RWPE1 (cell line): ENCODE data around the gene POMGNT1.

ENCODE experiments used
- CTCF ChIA-PET: fragments of 350-600 bp; sonication (Branson Sonifier 250); formaldehyde crosslinking; extraction: SDS; loops from one replicate; lab custom pipeline; 2021; lab: Yijun Ruan, JAX
- POLR2A ChIA-PET: fragments of 400-600 bp; formaldehyde crosslinking; extraction: SDS; loops from one replicate; lab custom pipeline; 2020; ENCODE audit warnings: antibody characterized with exemption; ENCODE audit not compliant: low non-redundant PET; lab: Yijun Ruan, JAX
- DNase-seq: peaks from one replicate; pipeline ENCODE4 v3.0.0; 2012; ENCODE audit warnings: low spot score
- H3K27ac ChIP-seq: fragments of 450-650 bp; 2 replicates; pipeline ENCODE4 v1.5.1; 2017
- CTCF ChIP-seq: fragments of 450-650 bp; conservative IDR thresholded peaks from 2 replicates; pipeline ENCODE4 v1.5.1; 2017; ENCODE audit warnings: low read depth, mild to moderate bottlenecking

Gene POMGNT1

GRCh38 chr1:46210561-46210960, 12.3 kb upstream of the POMGNT1 start:
- H3K27ac ChIP-seq: no peak overlapping the region
- ChIA-PET CTCF (interaction anchor here (0.9 to 1.0 kb wide), 2 partner anchors 13 to 322 kb away, joined by 3 read pairs; no protein-coding TSS in a partner anchor), POLR2A (no interaction called here)
- no peak for TF ChIP-seq CTCF
- DNase-seq: no peak

DNA sequence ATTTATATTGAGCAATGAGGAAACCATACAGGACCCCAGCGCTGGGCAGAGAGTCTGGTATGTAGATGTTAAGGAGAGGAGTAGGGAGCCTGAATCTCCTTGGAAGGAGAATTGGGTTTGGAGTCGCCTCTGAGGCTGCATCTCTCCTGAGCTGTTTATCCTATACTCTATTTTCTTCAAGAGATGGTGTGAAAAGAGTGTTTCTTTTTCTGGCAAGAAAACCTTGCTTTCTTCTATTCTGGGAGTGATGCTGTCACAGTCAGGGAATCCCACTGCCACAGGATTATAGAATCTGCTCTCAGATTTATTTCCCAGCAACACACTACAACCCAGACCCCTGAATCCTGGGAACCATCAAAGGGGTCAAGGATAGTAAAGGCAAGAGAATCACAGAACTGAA, 8.2 kb upstream of the POMGNT1 start:
- CTCF ChIA-PET: interaction anchor here (0.5 to 1.1 kb wide), 3 partner anchors 17 to 1289 kb away, joined by 3 to 5 read pairs (median 4); no protein-coding TSS in a partner anchor
- no peak for TF ChIP-seq CTCF
- H3K27ac ChIP-seq: no peak overlapping the region
- POLR2A ChIA-PET: interaction anchor here (0.6 kb wide), 1 partner anchor 14 kb away, joined by 3 read pairs; no protein-coding TSS in a partner anchor
- no peak for DNase-seq

DNA sequence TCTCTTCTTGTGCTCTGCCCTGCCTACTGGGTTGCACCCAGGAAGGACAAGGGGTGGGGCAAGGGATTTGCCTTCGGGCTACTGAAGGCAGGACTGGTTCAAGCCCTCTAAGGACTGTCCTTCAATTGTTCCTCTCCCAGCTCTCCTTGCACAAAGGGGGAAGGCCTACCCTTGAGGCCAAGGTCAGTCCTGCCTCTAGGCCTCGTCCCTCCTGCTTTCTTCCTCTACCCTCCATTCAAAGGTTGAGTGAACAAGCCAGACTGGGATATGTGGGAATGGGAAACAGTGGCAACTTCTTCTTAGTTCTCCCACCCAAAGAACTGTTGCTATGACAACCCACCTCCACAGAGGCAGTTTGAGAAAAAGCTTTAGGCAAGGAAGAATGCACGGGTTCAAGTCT, 7.6 kb upstream of the POMGNT1 start:
- ChIA-PET CTCF (interaction anchor here (0.5 kb wide), 1 partner anchor 17 kb away, joined by 4 read pairs; no protein-coding TSS in a partner anchor), POLR2A (no interaction called here)
- no peak for TF ChIP-seq CTCF
- no peak for DNase-seq
- H3K27ac ChIP-seq: peak overlapping the region; percentile 19; the same call in 1 of the 2 replicates

GRCh38 chr1:46205141-46205540, 6.9 kb upstream of the POMGNT1 start:
- no peak for DNase-seq
- peak overlapping the region; percentile 82 for H3K27ac ChIP-seq
- no peak for TF ChIP-seq CTCF
- CTCF ChIA-PET: interaction anchor here (0.5 to 1.6 kb wide), 2 partner anchors 19 to 172 kb away, joined by 3 to 13 read pairs; no protein-coding TSS in a partner anchor
- POLR2A ChIA-PET: no interaction called here

DNA sequence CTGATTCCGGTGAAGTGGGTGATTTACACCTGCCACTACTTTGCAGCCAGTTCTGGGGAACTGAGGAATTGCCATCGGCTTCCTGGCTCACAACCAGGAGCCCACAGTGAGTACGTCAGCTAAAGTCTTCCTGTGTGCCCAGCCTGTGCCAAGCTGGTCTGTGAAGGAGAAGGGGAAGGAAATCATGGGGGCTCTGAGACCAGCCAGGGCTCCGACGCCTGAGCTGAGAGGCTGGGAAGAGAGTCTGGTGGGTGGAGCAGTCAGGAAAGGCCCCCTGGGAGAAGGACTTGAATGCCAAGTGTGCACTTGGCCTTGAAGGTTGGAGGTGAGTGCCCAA, 6.1 kb upstream of the POMGNT1 start:
- H3K27ac ChIP-seq: peak overlapping the region; percentile 82
- TF ChIP-seq CTCF: no peak
- ChIA-PET POLR2A (no interaction called here), CTCF (interaction anchor here (0.5 to 1.6 kb wide), 3 partner anchors 20 to 323 kb away, joined by 3 to 13 read pairs (median 3); no protein-coding TSS in a partner anchor)
- DNase-seq: no peak

DNA sequence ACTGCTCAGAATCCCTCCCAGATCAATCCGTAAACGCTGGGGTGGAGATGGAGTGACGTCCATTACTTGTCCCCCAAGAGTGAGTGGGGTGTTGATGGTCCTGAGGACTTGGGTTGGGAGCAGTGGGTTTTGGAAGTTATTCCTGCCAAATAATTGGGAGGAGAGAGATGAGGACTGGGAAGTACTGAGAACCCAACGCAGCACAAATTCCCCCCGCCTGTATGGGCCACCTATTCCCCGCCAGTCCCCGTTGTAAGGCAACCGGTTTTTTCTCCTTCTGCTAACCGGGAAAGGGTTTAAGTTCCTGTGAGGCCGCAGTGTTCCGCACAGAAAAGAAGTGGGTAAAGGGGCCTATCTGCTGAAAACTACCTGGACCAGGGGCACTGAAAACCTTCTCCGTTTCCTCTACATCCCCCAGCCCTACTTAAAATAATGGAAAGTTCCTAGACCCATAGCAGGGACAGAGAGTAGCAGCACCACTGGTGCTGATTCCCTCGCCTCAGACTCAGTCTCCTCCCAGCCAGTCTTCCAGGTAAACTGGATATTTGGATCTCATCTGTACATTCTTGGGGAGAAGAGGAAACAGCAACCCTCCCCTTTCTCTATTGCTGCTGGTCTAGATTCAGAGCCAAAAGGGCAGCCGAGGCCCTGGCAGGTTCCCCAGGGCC, 5.6 kb upstream of the POMGNT1 start:
- H3K27ac ChIP-seq: peak overlapping the region; percentile 82
- ChIA-PET CTCF (interaction anchor here (0.7 to 1.6 kb wide), 3 partner anchors 20 to 1130 kb away, joined by 3 to 13 read pairs (median 4); no protein-coding TSS in a partner anchor), POLR2A (no interaction called here)
- TF ChIP-seq CTCF: no peak
- no peak for DNase-seq
